ENCODE results near the gene INTS11. TPM values are rescaled to one million over a fixed set of nuclear protein-coding genes. Genes with fewer than 3 reads are reported as not detected.

The INTS11 gene
- total and polyA plus RNA-seq, 2 of the 13 experiments (the other 11 are each of a cell fraction or from before 2014, with no cell fraction given), result 52.8 to 94.8 TPM

GRCh38 chr1:1306661-1307260 is 17.7 kb downstream of the INTS11 start (continued):
- TF ChIP-seq PRDM15 (CRISPR knock-in tag; IDR thresholded peaks at IDR 0.05) (no peak), ATF3 (CRISPR knock-in tag; IDR thresholded peaks at IDR 0.05) (no peak; the same call in 1 of the 2 replicates), ZNF644 (CRISPR knock-in tag; IDR thresholded peaks at IDR 0.05; ENCODE audit: low read depth) (no peak), FOXJ3 (CRISPR knock-in tag; IDR thresholded peaks at IDR 0.05; ENCODE audit: borderline replicate concordance) (no peak), ZNF281 (CRISPR knock-in tag; IDR thresholded peaks at IDR 0.05; ENCODE audit: borderline replicate concordance) (peak; percentile 29; the same call in 1 of the 2 replicates), ZNF710 (CRISPR knock-in tag; IDR thresholded peaks at IDR 0.05; ENCODE audit: borderline replicate concordance) (no peak), MLXIP (CRISPR knock-in tag; IDR thresholded peaks at IDR 0.05; ENCODE audit: borderline replicate concordance) (no peak), KDM6A (CRISPR knock-in tag; IDR thresholded peaks at IDR 0.05; ENCODE audit: low read depth) (peak; percentile 60; the same call in 1 of the 2 replicates), ZNF724P (CRISPR knock-in tag; IDR thresholded peaks at IDR 0.05; ENCODE audit: borderline replicate concordance) (no peak), PAF1 (CRISPR knock-in tag; IDR thresholded peaks at IDR 0.05) (no peak)
- TF ChIP-seq, protein P1, sequence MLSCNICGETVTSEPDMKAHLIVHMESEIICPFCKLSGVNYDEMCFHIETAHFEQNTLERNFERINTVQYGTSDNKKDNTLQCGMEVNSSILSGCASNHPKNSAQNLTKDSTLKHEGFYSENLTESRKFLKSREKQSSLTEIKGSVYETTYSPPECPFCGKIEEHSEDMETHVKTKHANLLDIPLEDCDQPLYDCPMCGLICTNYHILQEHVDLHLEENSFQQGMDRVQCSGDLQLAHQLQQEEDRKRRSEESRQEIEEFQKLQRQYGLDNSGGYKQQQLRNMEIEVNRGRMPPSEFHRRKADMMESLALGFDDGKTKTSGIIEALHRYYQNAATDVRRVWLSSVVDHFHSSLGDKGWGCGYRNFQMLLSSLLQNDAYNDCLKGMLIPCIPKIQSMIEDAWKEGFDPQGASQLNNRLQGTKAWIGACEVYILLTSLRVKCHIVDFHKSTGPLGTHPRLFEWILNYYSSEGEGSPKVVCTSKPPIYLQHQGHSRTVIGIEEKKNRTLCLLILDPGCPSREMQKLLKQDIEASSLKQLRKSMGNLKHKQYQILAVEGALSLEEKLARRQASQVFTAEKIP (CRISPR knock-in tag; IDR thresholded peaks at IDR 0.05; ENCODE audit: borderline replicate concordance), result no peak
